ENCODE data around the gene MBP.

MBP gene

GRCh38 chr18:77008576-77009315, 123.8 kb downstream of the MBP start:
- DNase-seq (ENCODE audit: low read depth in 4 of 4, low spot score in 1 of 4) = no peak

DNA sequence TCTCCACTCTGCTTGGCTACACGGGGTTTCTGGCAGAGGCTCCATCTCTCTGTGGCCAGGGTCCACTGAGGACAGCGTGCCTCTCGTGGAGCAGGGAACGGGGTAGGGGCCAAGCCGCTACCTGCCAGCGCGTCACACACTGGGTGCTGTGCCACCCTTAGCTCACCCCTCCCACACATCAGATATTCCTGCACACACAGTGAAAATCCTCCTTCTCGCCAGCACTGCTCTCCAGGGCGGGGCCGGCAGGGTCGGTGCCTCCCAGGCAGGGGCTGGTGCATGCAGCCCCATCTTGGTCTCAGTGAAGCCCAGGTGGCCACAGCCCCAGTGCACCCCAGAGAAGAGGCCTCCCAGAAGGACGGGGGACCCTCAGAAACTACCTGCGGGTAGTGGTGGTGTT, 124.6 kb downstream of the MBP start:
- no peak for DNase-seq (ENCODE audit: low read depth in 4 of 4, low spot score in 1 of 4)

DNA sequence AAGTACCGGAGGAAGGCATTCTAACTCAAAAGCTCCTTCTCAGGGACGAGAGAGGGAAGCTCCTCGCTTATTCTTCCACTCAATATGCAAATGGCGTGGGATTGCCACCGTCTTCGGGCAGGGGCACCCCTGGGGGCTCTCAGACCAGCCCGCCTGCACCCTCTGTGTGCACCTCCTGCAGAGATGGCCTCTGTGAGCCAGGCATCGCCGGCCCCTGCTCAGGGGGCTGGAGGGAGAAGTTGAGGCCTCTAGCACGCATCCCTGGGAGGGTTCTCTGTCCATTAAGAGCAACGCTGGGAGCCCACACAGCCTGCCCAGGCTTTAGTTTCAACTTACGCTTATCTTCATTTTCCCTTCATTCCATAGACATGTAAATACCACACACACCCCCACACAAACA, 125.3 kb downstream of the MBP start:
- DNase-seq (ENCODE audit: low read depth in 4 of 4, low spot score in 1 of 4) = no peak

- no peak for DNase-seq (ENCODE audit: low read depth in 4 of 4, low spot score in 1 of 4)
Measured at GRCh38 chr18:77006305-77007175, 126.0 kb downstream of the MBP start.

GRCh38 chr18:77005651-77006195, 126.9 kb downstream of the MBP start:
- DNase-seq (ENCODE audit: low read depth in 4 of 4, low spot score in 1 of 4) = no peak

- no peak for DNase-seq (ENCODE audit: low read depth in 4 of 4, low spot score in 1 of 4)
Measured at GRCh38 chr18:77004555-77005380, 127.8 kb downstream of the MBP start.

- no peak for DNase-seq (ENCODE audit: low read depth in 4 of 4, low spot score in 1 of 4)
Measured at GRCh38 chr18:77003316-77003715, 129.3 kb downstream of the MBP start.

DNA sequence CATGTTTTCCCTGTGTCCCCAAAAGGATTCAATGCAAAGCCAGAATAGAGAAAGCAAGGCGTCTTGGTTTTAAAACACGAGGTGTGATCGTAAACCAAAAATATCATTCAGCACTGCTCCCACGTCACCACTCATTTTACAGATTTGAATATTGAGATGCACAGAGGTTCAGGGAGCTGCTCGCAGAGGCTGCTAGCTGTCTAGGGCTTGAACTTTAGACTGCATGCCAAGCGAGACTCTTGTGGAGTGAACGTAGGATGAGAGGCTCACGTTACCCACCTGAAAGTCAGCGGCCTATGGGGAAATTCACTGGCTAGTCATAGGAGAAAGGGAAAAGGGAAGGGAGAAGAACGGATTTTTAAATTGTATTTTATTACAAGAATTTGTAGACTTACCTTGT, 130.1 kb downstream of the MBP start:
- DNase-seq (ENCODE audit: low read depth in 4 of 4, low spot score in 1 of 4) = no peak

GRCh38 chr18:77001979-77002378, 130.6 kb downstream of the MBP start:
- no peak for DNase-seq (ENCODE audit: low read depth in 4 of 4, low spot score in 1 of 4)

- DNase-seq (ENCODE audit: low read depth in 4 of 4, low spot score in 1 of 4) = no peak
Measured at GRCh38 chr18:77001041-77001440, 131.5 kb downstream of the MBP start.

DNA sequence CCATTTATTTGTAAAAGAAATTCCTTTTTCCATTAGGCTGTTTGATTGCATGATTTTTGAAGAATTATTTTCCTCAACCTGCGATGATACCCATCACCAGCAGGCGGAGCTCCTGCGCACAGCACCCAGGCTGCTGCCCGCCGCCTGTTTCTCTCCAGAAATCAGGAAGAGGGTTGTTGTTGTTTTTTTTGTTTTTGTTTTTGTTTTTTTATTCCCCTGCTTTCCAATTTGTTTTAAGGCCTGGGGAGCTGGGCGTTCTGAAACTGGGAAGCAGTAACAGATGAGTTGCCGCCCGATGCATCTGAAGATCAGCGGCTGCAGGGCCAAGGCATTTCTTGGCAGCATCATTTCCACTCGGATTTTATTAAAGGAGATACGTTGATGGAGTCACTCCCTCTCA, 132.1 kb downstream of the MBP start:
- peak in 3 of 4 experiments; percentile 6 to 29 (median 21) for DNase-seq (ENCODE audit: low read depth in 4 of 4, low spot score in 1 of 4)

DNA sequence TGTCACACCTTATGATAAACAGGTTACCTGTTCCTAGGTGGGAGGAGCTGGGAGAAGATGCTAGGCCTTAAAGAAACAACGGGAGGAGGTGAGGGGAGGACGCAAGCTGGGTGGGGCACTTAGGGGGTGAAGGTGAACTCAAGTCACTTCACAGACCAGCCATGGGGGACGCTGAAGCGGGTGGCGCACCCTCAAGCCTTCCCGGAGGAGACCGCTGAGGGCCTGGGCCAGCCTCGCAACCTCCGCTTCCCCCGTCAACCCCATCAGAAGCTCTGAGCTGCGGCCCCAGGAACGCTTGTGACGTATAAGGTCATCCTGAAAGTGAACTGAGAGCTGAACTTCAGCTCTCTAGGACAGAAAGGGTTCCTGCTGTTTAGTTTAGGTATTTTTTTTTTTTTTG, 133.5 kb downstream of the MBP start:
- no peak for DNase-seq (ENCODE audit: low read depth in 4 of 4, low spot score in 1 of 4)

DNA sequence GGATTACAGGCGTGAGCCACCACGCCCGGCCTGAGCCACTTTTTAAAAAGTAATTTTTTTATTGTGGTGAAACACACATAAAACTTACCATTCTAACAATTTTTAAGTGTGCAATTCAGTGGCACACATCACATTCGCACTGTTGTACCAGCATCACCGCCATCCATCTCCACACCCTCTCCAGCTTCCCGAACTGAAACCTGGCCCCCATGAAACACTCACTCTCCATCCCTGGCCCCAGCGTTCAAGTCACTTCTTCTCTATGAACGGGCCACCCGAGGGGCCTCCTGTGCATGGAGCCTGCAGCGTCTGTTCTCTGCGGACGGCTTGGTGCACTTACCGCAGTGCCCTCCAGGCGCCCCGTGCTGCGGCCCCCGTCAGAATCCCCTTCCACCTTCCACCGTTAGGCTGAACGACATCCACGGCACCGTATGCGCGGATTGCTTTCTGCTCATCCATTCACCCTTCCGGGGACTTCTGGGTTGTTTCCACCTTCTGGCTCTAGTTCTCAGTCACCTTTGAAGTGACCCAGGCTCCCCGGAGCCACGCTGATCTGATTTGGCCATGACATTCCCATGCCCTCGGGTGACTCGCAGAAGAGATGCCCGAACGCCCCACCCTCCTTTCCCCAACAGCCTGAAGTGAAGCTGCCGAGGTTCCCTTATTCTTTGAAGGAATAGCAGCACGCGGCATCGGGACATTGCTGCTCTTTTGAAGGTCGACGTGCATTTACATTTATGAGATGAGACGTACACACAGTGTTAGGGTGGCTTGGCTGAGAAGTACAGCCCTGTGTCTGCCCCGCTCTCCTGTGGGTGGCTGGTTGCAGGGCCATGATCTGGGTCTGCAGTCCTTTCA, 134.4 kb downstream of the MBP start:
- no peak for DNase-seq (ENCODE audit: low read depth in 4 of 4, low spot score in 1 of 4)

GRCh38 chr18:76996429-76996828, 136.2 kb downstream of the MBP start:
- DNase-seq (ENCODE audit: low read depth in 4 of 4, low spot score in 1 of 4) = no peak

DNA sequence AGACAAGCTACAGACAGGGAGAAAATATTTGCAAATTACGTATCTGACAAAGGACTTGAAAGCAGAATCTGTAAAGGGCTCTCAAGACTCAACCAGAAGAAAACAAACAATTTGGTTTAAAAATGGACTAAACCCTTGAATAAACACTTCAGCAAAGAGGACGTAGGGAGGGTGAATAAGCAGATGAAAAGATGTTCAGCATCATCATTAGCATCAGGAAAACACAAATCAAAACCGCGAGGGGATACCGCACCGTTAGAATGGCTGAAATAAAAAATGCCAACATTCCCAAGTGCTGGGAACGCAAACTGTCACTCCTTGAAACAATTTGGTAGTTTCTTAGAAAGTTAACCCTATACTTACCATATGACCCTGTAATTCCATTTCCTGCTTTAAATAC, 136.7 kb downstream of the MBP start:
- DNase-seq (ENCODE audit: low read depth in 4 of 4, low spot score in 1 of 4) = no peak

DNA sequence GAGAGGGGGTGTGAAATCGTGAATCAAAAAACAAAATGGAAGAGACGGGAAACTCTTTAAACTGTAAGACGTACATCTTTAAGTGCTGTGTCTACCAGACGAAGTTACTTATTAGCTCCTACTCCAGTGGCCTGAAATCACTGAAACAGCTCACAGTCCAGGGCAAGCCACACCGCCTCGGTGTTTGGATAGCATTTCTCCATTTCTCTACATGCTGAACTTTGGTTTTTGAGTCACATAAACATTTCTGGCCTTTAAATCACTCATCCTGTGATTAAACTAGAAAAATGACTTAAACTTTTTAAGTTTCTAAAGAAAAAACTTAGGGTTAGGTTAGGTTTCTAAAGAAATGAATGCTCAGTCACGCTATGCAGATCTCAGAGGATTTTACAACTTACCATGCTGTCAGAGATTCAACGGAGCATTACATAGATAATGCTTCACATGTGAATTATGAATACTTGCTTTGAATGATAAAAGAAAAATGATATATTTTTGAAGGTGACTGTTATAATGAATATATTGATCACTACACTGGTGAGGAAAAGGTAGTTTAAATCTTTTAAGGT, 138.4 kb downstream of the MBP start:
- DNase-seq (ENCODE audit: low read depth in 4 of 4, low spot score in 1 of 4) = no peak

DNA sequence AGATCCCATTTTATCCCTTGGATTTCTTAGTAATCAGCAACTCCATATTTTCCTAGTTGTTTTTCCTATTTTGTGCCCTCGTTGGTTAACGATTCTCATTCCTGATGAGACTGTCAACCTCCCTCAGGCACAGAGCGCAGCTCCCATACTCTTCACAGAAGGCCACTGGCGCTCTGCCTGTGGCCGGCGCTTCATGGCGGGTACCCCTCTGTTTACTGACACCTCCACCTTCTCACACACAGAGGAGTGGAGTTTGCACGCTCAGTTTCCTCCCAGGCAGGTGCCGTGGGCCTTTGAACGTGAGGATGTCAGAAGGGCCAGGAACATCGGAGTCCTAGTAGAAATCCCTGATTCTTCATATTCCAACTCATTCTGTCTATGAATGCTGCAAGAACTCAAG, 139.0 kb downstream of the MBP start:
- no peak for DNase-seq (ENCODE audit: low read depth in 4 of 4, low spot score in 1 of 4)

GRCh38 chr18:76993085-76993382, 139.5 kb downstream of the MBP start:
- no peak for DNase-seq (ENCODE audit: low read depth in 4 of 4, low spot score in 1 of 4)

- no peak for DNase-seq (ENCODE audit: low read depth in 4 of 4, low spot score in 1 of 4)
Measured at GRCh38 chr18:76992226-76993084, 140.1 kb downstream of the MBP start.
